Measurements from ENCODE around the gene PDE8B.

PDE8B gene

GRCh38 chr5:77170196-77170890 is 40.1 kb upstream of the PDE8B start:
- no peak for DNase-seq (ENCODE audit: extremely low read depth, low read depth)
- no peak for TF ChIP-seq CTCF (IDR thresholded peaks at IDR 0.05; ENCODE audit: low read depth, low read length, missing control alignments)
- no peak overlapping the region for H3K4me3 ChIP-seq (replicated peaks; ENCODE audit: low read depth, low read length)

GRCh38 chr5:77171141-77171910 is 39.2 kb upstream of the PDE8B start:
- no peak for TF ChIP-seq CTCF (IDR thresholded peaks at IDR 0.05; ENCODE audit: low read depth, low read length, missing control alignments)
- H3K4me3 ChIP-seq (replicated peaks; ENCODE audit: low read depth, low read length), result no peak overlapping the region
- no peak for DNase-seq (ENCODE audit: extremely low read depth, low read depth)

DNA sequence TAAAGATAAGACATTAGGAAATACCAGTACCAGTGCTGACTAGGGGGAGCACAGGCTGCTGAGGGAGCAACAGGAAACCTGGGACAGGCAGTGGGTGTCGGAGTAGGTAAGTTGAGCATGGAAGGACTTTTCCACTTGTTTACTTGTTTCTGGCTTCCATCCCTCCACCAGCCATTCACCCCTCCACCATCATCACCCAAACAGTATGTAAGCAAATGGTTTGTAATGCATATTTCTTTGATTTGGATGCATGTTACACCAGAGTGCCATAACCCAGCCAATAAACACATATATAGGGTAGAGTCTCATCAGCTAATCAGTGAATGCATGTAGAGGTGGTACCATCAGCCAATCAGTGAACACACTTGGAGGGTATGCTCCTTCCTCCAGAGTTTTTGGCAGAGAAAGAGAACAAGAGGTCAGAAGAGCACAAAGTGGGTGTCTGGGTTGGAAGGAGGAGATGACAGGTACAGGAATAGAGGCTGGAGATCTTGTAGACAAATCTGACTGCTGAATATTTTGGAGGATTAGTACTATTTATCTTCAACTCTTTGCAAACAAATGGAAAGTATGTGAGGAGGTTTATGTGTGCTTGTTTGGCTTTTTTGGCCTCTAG is 37.7 kb upstream of the PDE8B start:
- no peak overlapping the region for H3K4me3 ChIP-seq (replicated peaks; ENCODE audit: low read depth, low read length)
- no peak for TF ChIP-seq CTCF (IDR thresholded peaks at IDR 0.05; ENCODE audit: low read depth, low read length, missing control alignments)
- DNase-seq (ENCODE audit: extremely low read depth, low read depth), result no peak

DNA sequence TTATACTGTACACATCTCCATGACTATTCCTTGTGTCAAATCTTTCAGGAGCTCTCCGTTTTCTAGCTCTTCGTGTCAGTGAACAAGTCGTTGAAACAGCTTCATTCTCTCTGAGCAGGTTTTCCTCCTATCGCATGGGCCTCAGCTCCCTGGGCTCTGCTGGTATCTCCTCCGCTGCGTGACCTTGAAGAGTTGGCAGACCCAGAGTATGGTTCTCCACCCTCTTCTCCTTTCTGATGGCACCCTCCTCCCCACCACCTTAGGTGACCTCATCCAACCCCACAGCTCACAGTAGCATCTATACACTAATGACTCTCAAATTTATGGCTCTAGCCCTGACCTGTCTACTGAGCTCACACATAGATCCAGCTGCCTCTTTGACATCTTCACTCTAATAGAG is 36.0 kb upstream of the PDE8B start:
- TF ChIP-seq CTCF (IDR thresholded peaks at IDR 0.05; ENCODE audit: low read depth, low read length, missing control alignments), result no peak
- H3K4me3 ChIP-seq (replicated peaks; ENCODE audit: low read depth, low read length), result no peak overlapping the region
- no peak for DNase-seq (ENCODE audit: extremely low read depth, low read depth)

GRCh38 chr5:77175231-77175630 is 35.2 kb upstream of the PDE8B start:
- H3K4me3 ChIP-seq (replicated peaks; ENCODE audit: low read depth, low read length), result no peak overlapping the region
- DNase-seq (ENCODE audit: extremely low read depth, low read depth), result no peak
- TF ChIP-seq CTCF (IDR thresholded peaks at IDR 0.05; ENCODE audit: low read depth, low read length, missing control alignments), result no peak

DNA sequence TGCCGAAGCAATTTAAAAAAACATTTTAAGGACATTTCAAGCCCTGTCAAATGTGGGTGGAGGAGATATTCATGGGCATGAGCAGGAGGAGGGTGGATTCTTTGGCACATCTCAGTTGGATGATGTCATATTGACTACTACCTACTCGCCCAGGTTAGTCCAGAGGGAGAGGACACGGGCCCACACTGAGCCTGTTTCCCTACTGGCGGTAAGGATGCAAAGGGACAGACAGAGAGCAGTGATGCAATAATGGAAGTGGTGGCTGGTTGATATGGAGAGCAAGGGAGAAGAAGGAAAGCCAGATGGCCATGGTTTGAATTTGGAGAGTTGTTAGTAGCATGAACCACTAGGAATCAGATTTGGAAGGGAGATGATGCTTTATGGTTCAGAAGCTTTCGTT is 34.1 kb upstream of the PDE8B start:
- no peak for TF ChIP-seq CTCF (IDR thresholded peaks at IDR 0.05; ENCODE audit: low read depth, low read length, missing control alignments)
- H3K4me3 ChIP-seq (replicated peaks; ENCODE audit: low read depth, low read length), result no peak overlapping the region
- DNase-seq (ENCODE audit: extremely low read depth, low read depth), result no peak

Measured in HFF-Myc (cell line).